ENCODE measurements around the gene PLCD3.
A peak's percentile ranks its signal among the peaks of the same experiment; 100 is the strongest.

Gene PLCD3

GRCh38 chr17:45093444-45094110 is 38.7 kb downstream of the PLCD3 start:
- Histone ChIP-seq H2BK15ac (ENCODE audit: low read depth, poor library complexity, severe bottlenecking) (peak overlapping the region; percentile 73), H3K14ac (ENCODE audit: low read length in 2 of 2) (peak overlapping the region in 1 of 2 experiments; percentile 78), H3K4ac (ENCODE audit: low read depth in 1 of 2, low read length in 2 of 2) (peak overlapping the region; percentile 75 to 79), H3K23ac (ENCODE audit: low read length in 2 of 2) (no peak overlapping the region), H3K79me1 (replicated peaks; ENCODE audit: low read length, poor library complexity, severe bottlenecking) (peaks cover 29% of the 10 kb centered on the region), H3K27me3 (ENCODE audit: control insufficient read depth in 1 of 2, insufficient read depth in 1 of 2, low read length in 2 of 2) (no peaks in the 10 kb centered on the region), H2AK5ac (ENCODE audit: low read length, severe bottlenecking) (peak overlapping the region; percentile 73), H2BK120ac (ENCODE audit: low read depth, low read length) (peak overlapping the region; percentile 93), H2BK5ac (ENCODE audit: low read depth, low read length, poor library complexity, severe bottlenecking) (peak overlapping the region; percentile 83), H3K36me3 (ENCODE audit: control insufficient read depth in 1 of 2, insufficient read depth in 2 of 2, low read depth in 1 of 2, low read length in 2 of 2) (peaks cover 60 to 78% of the 10 kb centered on the region in 2 experiments), H3K4me2 (ENCODE audit: low read length, poor library complexity, severe bottlenecking) (no peak overlapping the region), H3K9ac (ENCODE audit: low read length) (peak overlapping the region; percentile 73), H3K27ac (ENCODE audit: low read length, poor library complexity, severe bottlenecking) (peak overlapping the region; percentile 90), H3K9me3 (ENCODE audit: control insufficient read depth, low read length) (no peaks in the 10 kb centered on the region), H2AFZ (ENCODE audit: low read depth, low read length) (no peak overlapping the region), H3K18ac (ENCODE audit: low read depth in 1 of 2, low read length in 2 of 2) (peak overlapping the region; percentile 89 to 90), H2BK12ac (ENCODE audit: low read length in 2 of 2) (peak overlapping the region in 1 of 2 experiments; percentile 85), H3K4me1 (ENCODE audit: control insufficient read depth, insufficient read depth, low read depth, low read length) (peaks cover 28% of the 10 kb centered on the region), H3K4me3 (ENCODE audit: insufficient read depth in 1 of 2, low read depth in 1 of 2, low read length in 2 of 2) (peak overlapping the region in 1 of 2 experiments; percentile 31), H4K91ac (ENCODE audit: low read length) (peak overlapping the region; percentile 91), H4K8ac (ENCODE audit: low read length) (peak overlapping the region; percentile 94)
- 75% methylated on average over 13 of the region's 13 CpGs for WGBS
- DNase-seq, result no peak

DNA sequence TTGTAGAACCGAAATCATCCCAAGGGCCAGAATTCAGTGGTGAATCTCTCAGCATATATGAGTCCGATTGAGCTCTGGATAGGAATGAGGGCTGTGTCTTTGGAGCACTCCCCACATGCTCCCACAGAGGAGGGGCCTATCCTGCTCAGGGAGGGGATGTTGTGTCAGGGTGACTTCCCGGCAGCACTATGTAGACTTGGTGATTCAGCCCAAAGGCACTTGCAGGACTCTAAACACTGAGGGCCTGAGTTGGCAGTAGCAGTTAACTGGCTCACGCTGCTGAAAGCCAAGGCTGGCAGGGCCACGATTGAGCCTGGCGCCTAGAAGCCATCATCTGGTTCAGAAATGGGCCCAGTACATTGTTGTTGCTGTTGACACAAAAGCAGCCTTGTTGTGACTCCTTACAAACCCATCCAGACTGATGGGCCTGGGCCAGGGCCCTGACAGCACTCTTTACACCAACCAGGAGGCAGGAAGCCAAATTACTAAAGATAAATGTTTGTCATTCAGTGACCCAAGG is 39.3 kb downstream of the PLCD3 start:
- Histone ChIP-seq H3K9me3 (ENCODE audit: control insufficient read depth, low read length) (no peaks in the 10 kb centered on the region), H2BK5ac (ENCODE audit: low read depth, low read length, poor library complexity, severe bottlenecking) (peak overlapping the region; percentile 83), H4K91ac (ENCODE audit: low read length) (peak overlapping the region; percentile 72), H3K4me1 (ENCODE audit: control insufficient read depth, insufficient read depth, low read depth, low read length) (peaks cover 28% of the 10 kb centered on the region), H3K27me3 (ENCODE audit: control insufficient read depth in 1 of 2, insufficient read depth in 1 of 2, low read length in 2 of 2) (no peaks in the 10 kb centered on the region), H3K14ac (ENCODE audit: low read length in 2 of 2) (no peak overlapping the region), H3K4ac (ENCODE audit: low read depth in 1 of 2, low read length in 2 of 2) (peak overlapping the region; percentile 29 to 79), H2AFZ (ENCODE audit: low read depth, low read length) (no peak overlapping the region), H4K8ac (ENCODE audit: low read length) (peak overlapping the region; percentile 94), H2AK5ac (ENCODE audit: low read length, severe bottlenecking) (peak overlapping the region; percentile 73), H3K4me3 (ENCODE audit: insufficient read depth in 1 of 2, low read depth in 1 of 2, low read length in 2 of 2) (no peak overlapping the region), H3K79me1 (replicated peaks; ENCODE audit: low read length, poor library complexity, severe bottlenecking) (peaks cover 26% of the 10 kb centered on the region), H3K23ac (ENCODE audit: low read length in 2 of 2) (no peak overlapping the region), H2BK15ac (ENCODE audit: low read depth, poor library complexity, severe bottlenecking) (peak overlapping the region; percentile 73), H3K36me3 (ENCODE audit: control insufficient read depth in 1 of 2, insufficient read depth in 2 of 2, low read depth in 1 of 2, low read length in 2 of 2) (peaks cover 56 to 77% of the 10 kb centered on the region in 2 experiments), H2BK120ac (ENCODE audit: low read depth, low read length) (peak overlapping the region; percentile 93), H3K27ac (ENCODE audit: low read length, poor library complexity, severe bottlenecking) (peak overlapping the region; percentile 90), H3K18ac (ENCODE audit: low read depth in 1 of 2, low read length in 2 of 2) (peak overlapping the region in 1 of 2 experiments; percentile 89), H3K9ac (ENCODE audit: low read length) (peak overlapping the region; percentile 73), H3K4me2 (ENCODE audit: low read length, poor library complexity, severe bottlenecking) (no peak overlapping the region), H2BK12ac (ENCODE audit: low read length in 2 of 2) (peak overlapping the region in 1 of 2 experiments; percentile 91)
- DNase-seq, result peak; percentile 99
- WGBS, result under 1% methylated on average over 6 of the region's 6 CpGs

DNA sequence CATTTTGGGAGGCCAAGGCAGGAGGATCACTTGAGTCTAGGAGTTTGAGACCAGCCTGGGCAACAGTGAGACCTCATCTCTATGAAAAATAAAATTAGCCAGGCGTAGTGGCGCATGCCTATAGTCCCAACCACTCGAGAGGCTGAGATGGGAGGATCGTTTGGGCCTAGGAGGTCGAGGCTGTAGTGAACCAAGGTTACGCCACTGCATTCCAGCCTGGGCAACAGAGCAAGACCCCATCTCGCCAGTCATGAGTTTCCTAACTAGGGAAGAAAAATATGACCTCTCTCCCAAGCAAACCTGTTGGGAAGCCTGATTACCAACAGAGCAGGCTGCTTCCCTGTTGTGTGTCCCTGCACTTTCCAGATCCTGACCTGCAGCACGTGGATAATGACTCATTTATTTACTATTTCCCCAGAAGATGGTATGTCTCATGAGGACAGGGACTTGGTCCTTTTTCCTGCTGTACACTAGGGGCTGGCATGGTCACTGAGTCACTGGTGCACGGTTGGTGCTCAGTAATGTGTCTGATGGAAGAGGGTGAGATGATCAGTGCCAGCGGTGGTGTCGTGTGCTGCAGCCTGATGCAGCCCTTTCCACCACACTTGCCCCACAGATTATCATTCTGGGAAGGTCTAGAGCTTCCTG is 40.4 kb downstream of the PLCD3 start:
- H3K36me3 ChIP-seq (ENCODE audit: control insufficient read depth in 1 of 2, insufficient read depth in 2 of 2, low read depth in 1 of 2, low read length in 2 of 2), result peaks cover 55 to 77% of the 10 kb centered on the region in 2 experiments
- WGBS, result 83% methylated on average over 8 of the region's 11 CpGs
- no peak overlapping the region for H2BK5ac ChIP-seq (ENCODE audit: low read depth, low read length, poor library complexity, severe bottlenecking)

DNA sequence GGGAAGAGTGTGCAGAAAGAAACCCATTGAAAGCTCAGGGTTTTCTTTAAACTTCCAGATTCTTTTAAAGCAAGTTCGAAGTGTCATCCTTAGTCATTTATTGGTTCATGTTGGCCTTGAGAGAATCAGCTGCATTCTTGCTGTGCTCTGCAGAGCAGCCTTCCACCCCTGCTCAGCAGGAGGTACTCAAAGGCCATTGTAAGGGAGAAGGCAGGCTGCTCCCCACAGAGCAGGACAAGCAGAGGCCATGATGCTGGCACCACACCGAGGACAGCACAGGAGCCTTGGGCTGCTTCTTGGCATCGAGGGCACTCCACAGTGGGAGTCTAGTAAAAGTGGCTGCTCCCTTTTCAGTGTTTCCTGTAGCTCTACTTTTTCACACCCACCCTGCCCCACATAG is 41.6 kb downstream of the PLCD3 start:
- Histone ChIP-seq H3K27ac (ENCODE audit: low read length, poor library complexity, severe bottlenecking) (peak overlapping the region; percentile 81), H4K91ac (ENCODE audit: low read length) (peak overlapping the region; percentile 73), H2BK120ac (ENCODE audit: low read depth, low read length) (no peak overlapping the region), H2BK12ac (ENCODE audit: low read length in 2 of 2) (peak overlapping the region in 1 of 2 experiments; percentile 33), H3K23ac (ENCODE audit: low read length in 2 of 2) (no peak overlapping the region), H3K36me3 (ENCODE audit: control insufficient read depth in 1 of 2, insufficient read depth in 2 of 2, low read depth in 1 of 2, low read length in 2 of 2) (peaks cover 58 to 74% of the 10 kb centered on the region in 2 experiments), H3K79me1 (replicated peaks; ENCODE audit: low read length, poor library complexity, severe bottlenecking) (peaks cover 12% of the 10 kb centered on the region), H3K4me3 (ENCODE audit: insufficient read depth in 1 of 2, low read depth in 1 of 2, low read length in 2 of 2) (no peak overlapping the region), H2BK15ac (ENCODE audit: low read depth, poor library complexity, severe bottlenecking) (no peak overlapping the region), H4K8ac (ENCODE audit: low read length) (peak overlapping the region; percentile 66), H3K27me3 (ENCODE audit: control insufficient read depth in 1 of 2, insufficient read depth in 1 of 2, low read length in 2 of 2) (no peaks in the 10 kb centered on the region), H3K9ac (ENCODE audit: low read length) (peak overlapping the region; percentile 55), H3K14ac (ENCODE audit: low read length in 2 of 2) (no peak overlapping the region), H3K4me2 (ENCODE audit: low read length, poor library complexity, severe bottlenecking) (peak overlapping the region; percentile 2), H3K18ac (ENCODE audit: low read depth in 1 of 2, low read length in 2 of 2) (no peak overlapping the region), H2BK5ac (ENCODE audit: low read depth, low read length, poor library complexity, severe bottlenecking) (no peak overlapping the region), H2AK5ac (ENCODE audit: low read length, severe bottlenecking) (peak overlapping the region; percentile 76), H3K9me3 (ENCODE audit: control insufficient read depth, low read length) (no peaks in the 10 kb centered on the region), H3K4ac (ENCODE audit: low read depth in 1 of 2, low read length in 2 of 2) (no peak overlapping the region), H2AFZ (ENCODE audit: low read depth, low read length) (no peak overlapping the region), H3K4me1 (ENCODE audit: control insufficient read depth, insufficient read depth, low read depth, low read length) (peaks cover 32% of the 10 kb centered on the region)
- WGBS, result 99% methylated on average over 3 of the region's 3 CpGs
- no peak for DNase-seq

More for the DNA sequence above, 40.4 kb downstream of the PLCD3 start:
- H3K9me3 ChIP-seq (ENCODE audit: control insufficient read depth, low read length), result no peaks in the 10 kb centered on the region
- peak overlapping the region; percentile 64 for H3K9ac ChIP-seq (ENCODE audit: low read length)
- H3K18ac ChIP-seq (ENCODE audit: low read depth in 1 of 2, low read length in 2 of 2), result peak overlapping the region in 1 of 2 experiments; percentile 71
- no peak overlapping the region for H4K8ac ChIP-seq (ENCODE audit: low read length)
- H3K14ac ChIP-seq (ENCODE audit: low read length in 2 of 2), result no peak overlapping the region
- peak overlapping the region; percentile 3 for H2AK5ac ChIP-seq (ENCODE audit: low read length, severe bottlenecking)
- peak overlapping the region; percentile 3 for H4K91ac ChIP-seq (ENCODE audit: low read length)
- H3K4me1 ChIP-seq (ENCODE audit: control insufficient read depth, insufficient read depth, low read depth, low read length), result peaks cover 32% of the 10 kb centered on the region
- no peak overlapping the region for H2AFZ ChIP-seq (ENCODE audit: low read depth, low read length)
- H3K4ac ChIP-seq (ENCODE audit: low read depth in 1 of 2, low read length in 2 of 2), result no peak overlapping the region
- no peak overlapping the region for H3K23ac ChIP-seq (ENCODE audit: low read length in 2 of 2)
- no peak overlapping the region for H2BK12ac ChIP-seq (ENCODE audit: low read length in 2 of 2)
- H3K79me1 ChIP-seq (replicated peaks; ENCODE audit: low read length, poor library complexity, severe bottlenecking), result peaks cover 17% of the 10 kb centered on the region
- H2BK120ac ChIP-seq (ENCODE audit: low read depth, low read length), result no peak overlapping the region
- H3K4me3 ChIP-seq (ENCODE audit: insufficient read depth in 1 of 2, low read depth in 1 of 2, low read length in 2 of 2), result no peak overlapping the region
- H3K27me3 ChIP-seq (ENCODE audit: control insufficient read depth in 1 of 2, insufficient read depth in 1 of 2, low read length in 2 of 2), result no peaks in the 10 kb centered on the region
- H3K4me2 ChIP-seq (ENCODE audit: low read length, poor library complexity, severe bottlenecking), result no peak overlapping the region
- DNase-seq, result peak; percentile 66
- no peak overlapping the region for H2BK15ac ChIP-seq (ENCODE audit: low read depth, poor library complexity, severe bottlenecking)
- peak overlapping the region; percentile 4 for H3K27ac ChIP-seq (ENCODE audit: low read length, poor library complexity, severe bottlenecking)

Data from mesenchymal stem cell (in vitro differentiated cells and primary cell).